ENCODE data around the gene MSANTD1. TPM values are rescaled to one million over a fixed set of nuclear protein-coding genes. Genes with fewer than 3 reads are reported as not detected.

The MSANTD1 gene
- total and polyA plus RNA-seq, 10 of the 15 experiments (the other 5 are each of a cell fraction or from before 2014, with no cell fraction given): 0.07 to 0.87 (median 0.22) TPM; not detected in 2

- TF ChIP-seq, protein P1, sequence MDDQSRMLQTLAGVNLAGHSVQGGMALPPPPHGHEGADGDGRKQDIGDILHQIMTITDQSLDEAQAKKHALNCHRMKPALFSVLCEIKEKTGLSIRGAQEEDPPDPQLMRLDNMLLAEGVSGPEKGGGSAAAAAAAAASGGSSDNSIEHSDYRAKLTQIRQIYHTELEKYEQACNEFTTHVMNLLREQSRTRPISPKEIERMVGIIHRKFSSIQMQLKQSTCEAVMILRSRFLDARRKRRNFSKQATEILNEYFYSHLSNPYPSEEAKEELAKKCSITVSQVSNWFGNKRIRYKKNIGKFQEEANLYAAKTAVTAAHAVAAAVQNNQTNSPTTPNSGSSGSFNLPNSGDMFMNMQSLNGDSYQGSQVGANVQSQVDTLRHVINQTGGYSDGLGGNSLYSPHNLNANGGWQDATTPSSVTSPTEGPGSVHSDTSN (IDR thresholded peaks at IDR 0.05; ENCODE audit: insufficient replicate concordance, low read depth, low read length): no peak
- no peak for TF ChIP-seq SPI1 (IDR thresholded peaks at IDR 0.05; ENCODE audit: borderline replicate concordance, insufficient read depth, low read depth, low read length)
- TF ChIP-seq NR2C1 (IDR thresholded peaks at IDR 0.05): no peak
Observed at GRCh38 chr4:3269105-3269927, 20.4 kb downstream of the MSANTD1 start (continued).

- BruUV-seq (replicated peaks): no TSS peak
- H3K27me3 ChIP-seq (replicated peaks in 1 of 2; ENCODE audit: control insufficient read depth in 2 of 2, insufficient read depth in 2 of 2, low read length in 1 of 2): no peaks in the 10 kb centered on the region
- no peaks in the 10 kb centered on the region for H4K20me1 ChIP-seq (ENCODE audit: control insufficient read depth, insufficient read depth)
- POLR2A ChIA-PET: no interaction called here
- SMC1A ChIA-PET (ENCODE audit: uncharacterized antibody, unreplicated experiment): interaction anchor here (0.8 kb wide), 1 partner anchor 37 kb away, joined by 5 read pairs; no protein-coding TSS in a partner anchor
- TF ChIP-seq SUPT20H (IDR thresholded peaks at IDR 0.05; ENCODE audit: borderline replicate concordance, control insufficient read depth, low read depth, low read length) (no peak), CHD4 (IDR thresholded peaks at IDR 0.05) (no peak), STAT1 (conservative IDR thresholded peaks at IDR 0.05) (no peak), NR2F1 (conservative IDR thresholded peaks at IDR 0.05) (no peak), MEF2B (IDR thresholded peaks at IDR 0.05; ENCODE audit: partially characterized antibody, poor library complexity, severe bottlenecking) (no peak), CEBPB (IDR thresholded peaks at IDR 0.05; ENCODE audit: borderline replicate concordance in 1 of 2, low read depth in 2 of 2, low read length in 2 of 2) (no peak), GABPA (IDR thresholded peaks at IDR 0.05; ENCODE audit: low read depth) (no peak), MYC (IDR thresholded peaks at IDR 0.05; ENCODE audit: insufficient read depth, insufficient read length, insufficient replicate concordance, low read length, severe bottlenecking) (no peak), FOS (IDR thresholded peaks at IDR 0.05; ENCODE audit: borderline replicate concordance, extremely low read depth, insufficient read length) (no peak)
- CTCF ChIA-PET: interaction anchor here (0.6 kb wide), 1 partner anchor 272 kb away, joined by 3 read pairs; no protein-coding TSS in a partner anchor
- intact Hi-C loops (cut with micrococcal nuclease; ENCODE audit: unreplicated experiment): no loop called here
- no peaks in the 10 kb centered on the region for H3K79me2 ChIP-seq (ENCODE audit: control insufficient read depth, insufficient read depth, low read length)
- in situ Hi-C loops (cut with MboI): no loop called here
- no peak overlapping the region for H3K4me3 ChIP-seq
- DNase-seq (ENCODE audit: low read depth, low spot score) (no peak), FAIRE-seq (no peak), ATAC-seq (no peak)
- no peak overlapping the region for H3K27ac ChIP-seq (ENCODE audit: control insufficient read depth, insufficient read depth)
- H3K4me2 ChIP-seq (ENCODE audit: control insufficient read depth, insufficient read depth): no peak overlapping the region
- H3K4me1 ChIP-seq (ENCODE audit: control insufficient read depth, insufficient read depth, low read length): no peaks in the 10 kb centered on the region
- no peaks in the 10 kb centered on the region for H3K9me3 ChIP-seq (replicated peaks; ENCODE audit: control insufficient read depth, insufficient read depth, low read length)
- WGBS (ENCODE audit: insufficient coverage, insufficient replicate concordance, low lambda C conversion rate, missing lambda C conversion rate): 68% methylated on average over 17 of the region's 17 CpGs
- RAD21 ChIA-PET (ENCODE audit: unreplicated experiment): no interaction called here
- no peak overlapping the region for H3K9ac ChIP-seq (ENCODE audit: control insufficient read depth, insufficient read depth, low read length)
- H3K36me3 ChIP-seq (ENCODE audit: control insufficient read depth in 2 of 2, insufficient read depth in 2 of 2, low read length in 1 of 2): no peaks in the 10 kb centered on the region
- no peak overlapping the region for H2AFZ ChIP-seq (ENCODE audit: control insufficient read depth, low read depth, low read length)
Observed at GRCh38 chr4:3269991-3270611, 21.1 kb downstream of the MSANTD1 start.
